HG03354 (cell line): ENCODE data around the gene DSCAML1.

Experiments
- ATAC-seq: cut with Tn5 transposase; IDR thresholded peaks from one replicate; pipeline ENCODE4 v1.9.1; 2021; ENCODE audit warnings: mild to moderate bottlenecking; ENCODE audit not compliant: unreplicated experiment, poor library complexity, severe bottlenecking

DSCAML1 gene

DNA sequence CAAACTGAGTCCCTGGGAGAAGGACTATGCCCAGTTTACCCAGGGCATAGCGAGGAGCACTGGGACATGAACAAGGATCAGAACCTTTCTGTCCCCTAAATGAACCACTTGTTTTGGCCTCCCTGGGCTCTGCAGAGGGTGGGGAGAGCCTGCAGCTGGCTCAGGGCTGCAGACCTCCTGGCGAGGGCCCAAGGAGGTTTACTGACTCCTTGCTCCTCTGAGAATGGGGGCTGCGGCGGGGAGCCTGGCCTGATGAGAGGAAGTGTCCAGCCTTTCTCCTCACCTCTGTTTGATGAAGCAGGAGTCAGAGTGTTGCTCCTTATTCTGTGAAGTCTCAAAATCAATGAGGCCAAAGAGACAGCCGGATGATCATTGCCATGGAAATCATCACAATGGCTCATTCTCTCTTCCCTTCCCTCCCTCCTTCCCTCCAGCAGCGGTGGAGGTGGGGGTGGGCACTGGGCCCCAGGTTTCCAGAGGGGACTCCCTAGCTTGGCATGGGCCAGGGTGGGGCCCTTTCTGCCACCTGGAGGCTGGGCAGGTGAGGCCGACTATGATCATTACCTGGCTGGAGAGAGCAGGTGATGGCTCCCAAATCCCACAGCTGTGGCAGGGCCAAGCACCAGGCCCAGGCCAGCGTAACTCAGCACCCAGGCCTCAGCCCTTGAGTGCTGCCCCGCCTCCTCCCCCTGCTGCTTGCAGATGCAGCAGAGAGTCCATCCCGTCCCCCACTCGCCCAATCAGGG lies 299.6 kb downstream of the DSCAML1 start:
- no peak for ATAC-seq

DNA sequence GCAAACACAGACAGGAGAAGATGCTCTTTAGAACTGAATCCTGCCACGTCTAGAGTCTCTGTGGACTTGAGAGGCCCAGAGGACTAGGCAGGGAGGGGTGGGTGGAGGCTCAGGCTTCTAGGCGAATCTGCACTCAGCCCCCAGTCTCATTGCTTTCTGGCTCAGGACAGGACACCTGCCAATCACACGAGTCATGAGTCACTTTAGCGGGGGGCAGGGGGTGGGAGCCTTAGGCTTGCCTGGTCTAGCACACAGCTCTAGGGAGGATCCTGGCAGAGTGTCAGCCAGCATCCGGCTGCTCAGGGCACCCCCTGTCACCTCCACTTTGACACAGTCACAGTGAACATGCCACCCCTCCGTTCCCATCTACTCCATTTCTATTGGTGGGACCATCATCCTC lies 301.7 kb downstream of the DSCAML1 start:
- no peak for ATAC-seq

DNA sequence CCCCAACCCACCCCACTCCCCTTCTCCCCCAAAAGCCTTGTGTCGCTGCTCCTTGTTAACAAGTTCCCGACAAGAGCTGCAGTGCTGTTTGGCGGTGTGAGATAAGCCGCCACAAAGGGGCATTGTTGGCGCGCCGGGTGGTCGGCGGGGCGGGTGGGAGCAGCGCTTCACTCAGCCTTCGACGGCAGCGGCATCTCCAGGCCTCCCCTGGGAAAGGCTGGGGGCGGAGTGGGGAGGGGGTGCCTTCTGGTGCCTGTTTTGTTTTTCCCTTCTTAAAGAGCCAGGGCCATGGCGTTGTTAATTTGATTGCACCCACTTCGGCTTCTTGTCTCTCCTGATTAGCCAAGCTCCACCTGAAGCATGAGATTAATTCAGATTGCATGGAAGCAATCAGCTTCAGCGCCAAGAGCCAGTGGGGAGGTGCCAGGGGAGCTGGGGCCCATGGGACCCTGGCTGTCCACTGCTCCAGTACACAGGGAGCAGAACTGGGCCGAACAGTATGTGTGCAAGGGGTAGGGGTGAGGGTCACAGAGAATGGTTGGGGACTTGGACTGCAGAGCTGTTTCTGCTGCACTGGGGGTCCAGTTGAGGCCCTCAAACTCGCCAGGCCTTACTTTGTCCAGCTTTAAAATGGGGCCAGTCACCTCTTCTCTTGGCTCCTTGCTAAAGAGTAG lies 304.3 kb downstream of the DSCAML1 start:
- ATAC-seq, result no peak

DNA sequence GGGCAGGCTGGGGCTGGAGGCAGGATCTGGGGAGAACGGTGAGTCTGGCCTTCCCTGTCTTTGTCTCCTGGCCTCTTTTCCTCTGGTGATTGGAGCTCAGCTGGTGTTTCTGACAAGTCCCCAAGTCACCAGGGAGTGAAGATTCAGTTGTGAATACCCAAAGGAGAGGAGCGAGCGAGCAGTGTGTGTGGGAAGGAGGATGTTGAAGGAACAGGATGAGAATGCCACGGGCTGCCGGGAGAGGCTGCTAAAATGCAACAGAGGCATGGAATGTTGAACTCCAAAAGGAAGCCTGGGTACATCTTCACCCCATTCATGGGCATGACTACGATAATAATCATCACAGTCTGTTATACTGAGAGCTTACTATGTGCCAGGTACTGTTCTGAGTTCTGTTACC lies 306.1 kb downstream of the DSCAML1 start:
- no peak for ATAC-seq

- ATAC-seq, result no peak
These were observed 306.9 kb downstream of the DSCAML1 start for GRCh38 chr11:117489999-117490679.

- no peak for ATAC-seq
These were observed 307.7 kb downstream of the DSCAML1 start for GRCh38 chr11:117488996-117489952.

DNA sequence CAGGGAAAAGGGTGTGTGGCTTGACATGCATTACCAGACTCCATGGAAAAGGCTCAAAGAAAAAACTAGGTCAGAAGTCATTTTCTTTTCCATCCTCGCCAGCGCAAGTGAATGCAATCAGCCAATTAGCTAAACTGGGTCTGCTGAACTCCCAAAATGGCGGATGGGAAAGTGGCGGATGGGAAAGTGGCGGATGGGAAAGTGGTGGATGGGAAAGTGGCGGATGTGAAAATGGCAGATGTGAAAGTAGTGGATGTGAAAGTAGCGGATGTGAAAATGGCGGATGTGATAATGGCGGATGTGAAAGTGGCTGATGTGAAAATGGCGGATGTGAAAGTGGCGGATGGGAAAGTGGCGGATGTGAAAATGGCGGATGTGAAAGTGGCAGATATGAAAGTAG lies 311.0 kb downstream of the DSCAML1 start:
- ATAC-seq, result no peak

GRCh38 chr11:117484156-117484555 lies 312.9 kb downstream of the DSCAML1 start:
- no peak for ATAC-seq

- no peak for ATAC-seq
These were observed 313.6 kb downstream of the DSCAML1 start for GRCh38 chr11:117483372-117483771.

- ATAC-seq, result no peak
These were observed 314.1 kb downstream of the DSCAML1 start for GRCh38 chr11:117482881-117483280.

- no peak for ATAC-seq
These were observed 315.1 kb downstream of the DSCAML1 start for GRCh38 chr11:117481885-117482284.

- no peak for ATAC-seq
These were observed 316.0 kb downstream of the DSCAML1 start for GRCh38 chr11:117481036-117481435.

- ATAC-seq, result no peak
These were observed 316.8 kb downstream of the DSCAML1 start for GRCh38 chr11:117480221-117480620.

DNA sequence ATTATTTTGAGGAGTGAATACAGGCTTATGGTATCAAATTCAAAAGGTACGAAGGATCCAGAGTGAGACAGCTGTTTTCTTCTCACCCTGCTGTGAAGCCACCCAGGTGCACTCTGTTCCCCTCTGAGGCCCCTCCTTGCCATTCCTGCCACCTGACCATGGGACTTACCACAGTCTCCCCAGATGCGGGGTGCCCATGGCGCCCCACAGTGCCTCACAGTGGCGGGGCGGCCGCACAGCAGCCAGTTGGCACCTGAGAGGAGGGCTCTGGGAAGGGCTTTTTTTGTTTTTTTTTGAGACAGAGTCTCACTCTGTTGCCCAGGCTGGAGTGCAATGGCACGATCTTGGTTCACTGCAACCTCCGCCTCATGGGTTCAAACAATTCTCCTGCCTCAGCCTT lies 317.6 kb downstream of the DSCAML1 start:
- no peak for ATAC-seq

DNA sequence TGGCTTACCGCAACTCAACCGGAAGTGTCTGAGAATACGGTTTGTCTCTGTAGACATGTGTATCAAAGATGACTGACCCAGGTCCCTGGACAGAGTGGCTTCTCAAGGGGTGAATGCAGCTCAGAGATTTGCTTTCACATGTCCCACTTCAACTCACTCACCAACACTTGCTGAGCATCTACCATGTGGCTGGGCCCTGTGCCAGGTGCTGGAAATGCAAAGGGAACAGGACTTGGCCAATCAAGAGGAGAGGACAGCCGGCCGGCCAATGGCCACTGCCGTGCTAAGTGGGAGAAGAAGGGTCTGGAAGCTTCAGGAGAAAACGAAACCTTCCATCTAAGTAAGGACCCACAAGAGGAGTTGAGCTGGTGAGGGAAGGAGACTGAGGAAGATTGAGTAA lies 318.1 kb downstream of the DSCAML1 start:
- ATAC-seq, result no peak

DNA sequence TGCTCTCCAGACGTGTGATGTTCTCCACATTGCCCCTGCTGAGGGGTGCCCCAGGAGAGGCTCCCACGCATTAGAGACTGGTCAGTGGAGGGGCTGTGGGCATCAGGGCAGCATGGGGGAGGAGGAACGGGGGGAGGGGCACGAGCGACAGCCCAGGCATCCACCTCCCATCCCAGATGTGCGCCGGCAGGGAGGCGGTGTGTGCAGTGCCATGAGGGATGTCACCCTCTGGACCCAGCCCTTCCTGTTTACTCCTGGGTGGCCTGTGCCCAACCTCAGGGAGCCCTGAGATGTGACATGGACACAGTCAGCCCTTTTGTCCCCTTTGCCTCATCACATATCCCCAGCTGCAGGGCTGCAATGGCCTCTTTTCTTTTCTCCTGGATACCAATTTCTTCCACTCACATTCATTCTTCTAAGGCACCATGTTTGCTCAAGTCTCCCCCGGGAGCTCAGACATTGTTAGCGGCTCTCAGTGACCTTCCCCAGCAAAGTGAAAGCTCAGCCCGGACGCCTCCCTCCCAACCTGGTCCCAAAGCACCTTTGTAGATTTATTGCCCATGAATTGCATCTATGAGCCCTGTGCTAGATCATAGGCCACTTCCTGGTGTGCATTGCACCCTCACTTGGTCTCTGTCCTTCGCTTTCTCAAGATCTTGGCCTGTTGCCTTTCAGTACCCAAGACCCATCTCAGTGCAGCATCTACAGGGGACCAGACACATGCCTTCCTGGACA lies 318.7 kb downstream of the DSCAML1 start:
- ATAC-seq, result no peak

GRCh38 chr11:117477721-117478120 lies 319.3 kb downstream of the DSCAML1 start:
- no peak for ATAC-seq

DNA sequence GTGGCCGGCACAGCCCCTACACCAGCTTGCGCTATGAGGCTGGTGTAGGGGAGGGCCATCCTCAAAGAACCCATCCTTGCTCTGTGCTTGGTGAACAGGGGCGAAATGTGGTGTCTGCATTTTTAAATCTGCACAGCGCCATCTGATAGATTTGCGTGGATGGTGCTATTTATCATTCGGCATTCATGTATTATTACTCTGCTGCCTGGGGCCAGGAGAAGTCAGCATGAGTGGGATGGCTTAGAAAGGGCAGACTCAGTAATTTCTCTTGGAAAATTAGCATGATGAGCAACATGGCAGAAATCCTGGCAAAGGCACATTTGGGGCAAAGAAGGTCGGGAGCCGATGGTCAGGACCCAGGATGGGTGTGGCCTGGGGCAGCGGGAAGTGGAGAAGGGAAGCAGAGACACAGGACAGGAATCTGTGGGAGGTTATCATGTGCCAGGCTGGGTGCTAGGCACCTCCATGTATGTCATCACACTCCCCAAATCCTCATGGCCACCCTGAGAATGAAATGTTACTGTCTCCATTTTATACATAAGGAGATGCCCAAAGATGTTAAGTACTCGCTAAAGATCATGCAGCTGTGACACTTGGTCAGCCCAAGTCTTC lies 320.4 kb downstream of the DSCAML1 start:
- no peak for ATAC-seq
